Neural cell (in vitro differentiated cells): ENCODE measurements around the gene CACNA1C. TPM values are rescaled to one million over a fixed set of nuclear protein-coding genes. Genes with fewer than 3 reads are reported as not detected.

Experiments used
- H2AFZ ChIP-seq: fragments of 200-600, 300-800 bp; sonication (generic), shearing (Covaris generic); 2 replicates; pipeline ENCODE4 v1.6.0; 2014; ENCODE audit warnings: low read depth, mild to moderate bottlenecking, antibody characterized with exemption, low read length, moderate library complexity
- H3F3A ChIP-seq: fragments of 200-600 bp; shearing (Covaris generic); 2 replicates; pipeline ENCODE4 v1.6.1; 2016; ENCODE audit warnings: mild to moderate bottlenecking, moderate library complexity, mixed read lengths, antibody characterized with exemption, low read length; ENCODE audit not compliant: insufficient read depth, poor library complexity, severe bottlenecking
- H3K27ac ChIP-seq: fragments of 200-600, 300-800 bp; sonication (generic), shearing (Covaris generic); 2 replicates; pipeline ENCODE4 v1.5.1; 2014; ENCODE audit warnings: mild to moderate bottlenecking, low read length, moderate library complexity
- H3K27me3 ChIP-seq: fragments of 300-800, 200-600 bp; sonication (generic), shearing (Covaris generic); 2 replicates; pipeline ENCODE4 v1.6.0; 2014; ENCODE audit warnings: mild to moderate bottlenecking, low read depth, low read length, moderate library complexity; ENCODE audit not compliant: insufficient read depth
- H3K36me3 ChIP-seq: fragments of 300-800, 200-600 bp; sonication (generic), shearing (Covaris generic); 2 replicates; pipeline ENCODE4 v1.5.1; 2014; ENCODE audit warnings: mild to moderate bottlenecking, antibody characterized with exemption, low read length, moderate library complexity; ENCODE audit not compliant: insufficient read depth
- H3K4me2 ChIP-seq: fragments of 300-800, 200-600 bp; sonication (generic), shearing (Covaris generic); 2 replicates; pipeline ENCODE4 v1.6.0; 2014; ENCODE audit warnings: mild to moderate bottlenecking, low read length
- H3K4me3 ChIP-seq: fragments of 300-800, 200-600 bp; sonication (generic), shearing (Covaris generic); 2 replicates; pipeline ENCODE4 v1.5.1; 2014; ENCODE audit warnings: mild to moderate bottlenecking, low read length, moderate library complexity
- H3K79me2 ChIP-seq: fragments of 200-600 bp; shearing (Covaris generic); replicated peaks from 2 replicates; pipeline ENCODE4 v1.6.0; 2014; ENCODE audit warnings: mild to moderate bottlenecking, low read length, moderate library complexity; ENCODE audit not compliant: insufficient read depth
- H3K9ac ChIP-seq: fragments of 300-800, 200-600 bp; sonication (generic), shearing (Covaris generic); 2 replicates; pipeline ENCODE4 v1.6.1; 2016; ENCODE audit warnings: mild to moderate bottlenecking, low read length, mixed read lengths
- H3K9me2 ChIP-seq: fragments of 200-600 bp; shearing (Covaris generic); 2 replicates; pipeline ENCODE4 v1.6.1; 2016; ENCODE audit warnings: mild to moderate bottlenecking, low read length, mixed read lengths; ENCODE audit not compliant: insufficient read depth
- H3K9me3 ChIP-seq: fragments of 200-600, 300-800 bp; sonication (generic), shearing (Covaris generic); 2 replicates; pipeline ENCODE4 v1.6.1; 2016; ENCODE audit warnings: mild to moderate bottlenecking, mixed run types, low read length, moderate library complexity, mixed read lengths
- H4K20me1 ChIP-seq: fragments of 200-600 bp; shearing (Covaris generic); 2 replicates; pipeline ENCODE4 v1.6.1; 2016; ENCODE audit warnings: mild to moderate bottlenecking, mixed run types; ENCODE audit not compliant: insufficient read depth
- EP300 ChIP-seq: fragments of 450-650 bp; conservative IDR thresholded peaks from 2 replicates; pipeline ENCODE4 v1.6.1; 2014; ENCODE audit warnings: antibody characterized with exemption, mild to moderate bottlenecking, moderate library complexity; ENCODE audit not compliant: poor library complexity, severe bottlenecking
- EZH2 ChIP-seq: fragments of 200-600, 300-800 bp; shearing (Covaris generic), sonication (generic); IDR thresholded peaks from 2 replicates; pipeline ENCODE4 v1.6.1; 2014; ENCODE audit warnings: antibody characterized with exemption, low read length, borderline replicate concordance, mild to moderate bottlenecking; ENCODE audit not compliant: insufficient read depth, poor library complexity, severe bottlenecking
- MXI1 ChIP-seq: fragments of 450-650 bp; conservative IDR thresholded peaks from 2 replicates; pipeline ENCODE4 v1.6.1; 2014; ENCODE audit warnings: antibody characterized with exemption, mild to moderate bottlenecking; ENCODE audit not compliant: poor library complexity, severe bottlenecking
- POLR2AphosphoS5 ChIP-seq: IDR thresholded peaks from 2 replicates; pipeline ENCODE4 v1.6.1; 2012
- RAD21 ChIP-seq: fragments of 450-650 bp; conservative IDR thresholded peaks from 2 replicates; pipeline ENCODE4 v1.6.1; 2014; ENCODE audit warnings: antibody characterized with exemption, mild to moderate bottlenecking, moderate library complexity
- SMC3 ChIP-seq: fragments of 450-650 bp; conservative IDR thresholded peaks from 2 replicates; pipeline ENCODE4 v1.6.1; 2014; ENCODE audit warnings: antibody characterized with exemption, mild to moderate bottlenecking, moderate library complexity; ENCODE audit not compliant: poor library complexity
- TAF1 ChIP-seq: IDR thresholded peaks from 2 replicates; pipeline ENCODE4 v1.6.1; 2012; ENCODE audit warnings: low read depth
- polyA plus RNA-seq: library from polyadenylated mRNA; depleted of rRNA; stranded (reverse); fragments of >200 nt; gene quantifications from 2 replicates; pipeline ENCODE4 v1.2.3, GENCODE V29; 2014
- TF ChIP-seq, protein P1 (sequence below): fragments of 450-650 bp; IDR thresholded peaks from 2 replicates; pipeline ENCODE4 v1.5.1; 2014; ENCODE audit warnings: antibody characterized with exemption, mild to moderate bottlenecking, moderate library complexity; ENCODE audit not compliant: poor library complexity, severe bottlenecking
- TF ChIP-seq, protein P2 (sequence below): IDR thresholded peaks from 2 replicates; pipeline ENCODE4 v1.6.1; 2012; ENCODE audit warnings: borderline replicate concordance

Gene CACNA1C
- polyA plus RNA-seq, 1 donor from 2014 or later, result 9.7 TPM

DNA sequence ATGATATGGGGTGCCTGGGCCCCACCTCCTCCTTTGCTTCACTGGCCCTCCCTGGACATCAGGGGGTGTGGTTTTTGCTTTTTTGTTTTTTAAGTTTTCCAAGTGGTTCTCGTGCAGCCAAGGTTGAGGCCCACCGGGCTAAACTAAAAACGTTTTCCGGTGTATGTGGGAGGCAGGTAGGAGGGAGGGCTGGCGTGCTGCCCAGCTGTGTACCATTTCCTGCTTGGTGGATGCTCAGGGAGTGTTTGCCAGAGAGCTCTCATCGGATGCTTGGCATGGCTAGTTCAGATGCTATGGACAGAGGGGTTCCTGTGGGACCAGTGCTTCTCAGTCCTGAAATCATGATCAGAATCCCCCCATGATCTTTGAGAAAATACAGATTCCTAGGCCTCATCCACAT, 246.4 kb downstream of the CACNA1C start:
- Histone ChIP-seq H3K79me2 (no peaks in the 10 kb centered on the region), H2AFZ (no peak overlapping the region), H3K9me3 (no peaks in the 10 kb centered on the region), H3K27ac (no peak overlapping the region), H3K4me2 (no peak overlapping the region), H3K27me3 (no peaks in the 10 kb centered on the region), H3K36me3 (no peaks in the 10 kb centered on the region), H3K9ac (no peak overlapping the region), H3K9me2 (no peaks in the 10 kb centered on the region), H4K20me1 (no peaks in the 10 kb centered on the region), H3K4me3 (no peak overlapping the region), H3F3A (no peaks in the 10 kb centered on the region)
- no peak for TF ChIP-seq MXI1
- no peak for TF ChIP-seq SMC3
- no peak for TF ChIP-seq POLR2AphosphoS5
- TF ChIP-seq, protein P1, sequence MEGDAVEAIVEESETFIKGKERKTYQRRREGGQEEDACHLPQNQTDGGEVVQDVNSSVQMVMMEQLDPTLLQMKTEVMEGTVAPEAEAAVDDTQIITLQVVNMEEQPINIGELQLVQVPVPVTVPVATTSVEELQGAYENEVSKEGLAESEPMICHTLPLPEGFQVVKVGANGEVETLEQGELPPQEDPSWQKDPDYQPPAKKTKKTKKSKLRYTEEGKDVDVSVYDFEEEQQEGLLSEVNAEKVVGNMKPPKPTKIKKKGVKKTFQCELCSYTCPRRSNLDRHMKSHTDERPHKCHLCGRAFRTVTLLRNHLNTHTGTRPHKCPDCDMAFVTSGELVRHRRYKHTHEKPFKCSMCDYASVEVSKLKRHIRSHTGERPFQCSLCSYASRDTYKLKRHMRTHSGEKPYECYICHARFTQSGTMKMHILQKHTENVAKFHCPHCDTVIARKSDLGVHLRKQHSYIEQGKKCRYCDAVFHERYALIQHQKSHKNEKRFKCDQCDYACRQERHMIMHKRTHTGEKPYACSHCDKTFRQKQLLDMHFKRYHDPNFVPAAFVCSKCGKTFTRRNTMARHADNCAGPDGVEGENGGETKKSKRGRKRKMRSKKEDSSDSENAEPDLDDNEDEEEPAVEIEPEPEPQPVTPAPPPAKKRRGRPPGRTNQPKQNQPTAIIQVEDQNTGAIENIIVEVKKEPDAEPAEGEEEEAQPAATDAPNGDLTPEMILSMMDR, result no peak
- TF ChIP-seq, protein P2, sequence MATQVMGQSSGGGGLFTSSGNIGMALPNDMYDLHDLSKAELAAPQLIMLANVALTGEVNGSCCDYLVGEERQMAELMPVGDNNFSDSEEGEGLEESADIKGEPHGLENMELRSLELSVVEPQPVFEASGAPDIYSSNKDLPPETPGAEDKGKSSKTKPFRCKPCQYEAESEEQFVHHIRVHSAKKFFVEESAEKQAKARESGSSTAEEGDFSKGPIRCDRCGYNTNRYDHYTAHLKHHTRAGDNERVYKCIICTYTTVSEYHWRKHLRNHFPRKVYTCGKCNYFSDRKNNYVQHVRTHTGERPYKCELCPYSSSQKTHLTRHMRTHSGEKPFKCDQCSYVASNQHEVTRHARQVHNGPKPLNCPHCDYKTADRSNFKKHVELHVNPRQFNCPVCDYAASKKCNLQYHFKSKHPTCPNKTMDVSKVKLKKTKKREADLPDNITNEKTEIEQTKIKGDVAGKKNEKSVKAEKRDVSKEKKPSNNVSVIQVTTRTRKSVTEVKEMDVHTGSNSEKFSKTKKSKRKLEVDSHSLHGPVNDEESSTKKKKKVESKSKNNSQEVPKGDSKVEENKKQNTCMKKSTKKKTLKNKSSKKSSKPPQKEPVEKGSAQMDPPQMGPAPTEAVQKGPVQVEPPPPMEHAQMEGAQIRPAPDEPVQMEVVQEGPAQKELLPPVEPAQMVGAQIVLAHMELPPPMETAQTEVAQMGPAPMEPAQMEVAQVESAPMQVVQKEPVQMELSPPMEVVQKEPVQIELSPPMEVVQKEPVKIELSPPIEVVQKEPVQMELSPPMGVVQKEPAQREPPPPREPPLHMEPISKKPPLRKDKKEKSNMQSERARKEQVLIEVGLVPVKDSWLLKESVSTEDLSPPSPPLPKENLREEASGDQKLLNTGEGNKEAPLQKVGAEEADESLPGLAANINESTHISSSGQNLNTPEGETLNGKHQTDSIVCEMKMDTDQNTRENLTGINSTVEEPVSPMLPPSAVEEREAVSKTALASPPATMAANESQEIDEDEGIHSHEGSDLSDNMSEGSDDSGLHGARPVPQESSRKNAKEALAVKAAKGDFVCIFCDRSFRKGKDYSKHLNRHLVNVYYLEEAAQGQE, result no peak
- TF ChIP-seq EZH2, result no peak
- no peak for TF ChIP-seq RAD21
- TF ChIP-seq TAF1, result no peak
- TF ChIP-seq EP300, result no peak

DNA sequence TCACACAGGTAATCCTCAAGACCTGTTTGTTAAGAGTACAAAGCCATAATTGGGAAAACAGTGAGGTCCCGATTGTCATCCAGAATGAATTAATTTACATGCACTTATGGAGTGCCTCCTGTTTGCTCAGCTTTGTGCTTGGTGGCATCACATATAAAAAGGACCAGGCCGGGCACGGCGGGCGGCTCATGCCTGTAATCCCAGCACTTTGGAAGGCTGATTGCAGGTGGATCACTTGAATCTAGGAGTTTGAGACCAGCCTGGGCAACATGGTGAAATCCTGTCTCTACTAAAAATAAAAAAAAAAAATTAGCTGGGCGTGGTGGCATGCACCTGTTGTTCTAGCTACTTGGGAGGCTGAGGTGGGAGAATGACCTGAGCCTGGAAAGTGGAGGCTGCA, 247.4 kb downstream of the CACNA1C start:
- no peak overlapping the region for H3K9ac ChIP-seq
- TF ChIP-seq SMC3 (no peak), MXI1 (no peak), EP300 (no peak), EZH2 (no peak), TAF1 (no peak), POLR2AphosphoS5 (no peak), RAD21 (no peak)
- TF ChIP-seq, protein P2, result no peak
- TF ChIP-seq, protein P1, result no peak
- no peaks in the 10 kb centered on the region for H3K9me3 ChIP-seq
- no peaks in the 10 kb centered on the region for H4K20me1 ChIP-seq
- H3K4me3 ChIP-seq, result no peak overlapping the region
- no peak overlapping the region for H3K27ac ChIP-seq
- no peaks in the 10 kb centered on the region for H3K9me2 ChIP-seq
- H3K27me3 ChIP-seq, result no peaks in the 10 kb centered on the region
- no peaks in the 10 kb centered on the region for H3K36me3 ChIP-seq
- no peak overlapping the region for H3K4me2 ChIP-seq
- no peaks in the 10 kb centered on the region for H3K79me2 ChIP-seq
- no peaks in the 10 kb centered on the region for H3F3A ChIP-seq
- H2AFZ ChIP-seq, result no peak overlapping the region
